ENCODE data around the gene KIF18A. TPM values are rescaled to one million over a fixed set of nuclear protein-coding genes. Genes with fewer than 3 reads are reported as not detected.
"Not testable (repeated sequence)": the region's sequence is repeated elsewhere in the genome, so short reads cannot be mapped to it uniquely, and the experiment has no call there.

The KIF18A gene
- total RNA-seq, 1 donor from 2014 or later = 4.2 TPM

- Mint-ChIP-seq H3K4me3 (ENCODE audit: unreplicated experiment) (no peak overlapping the region), H3K27me3 (ENCODE audit: unreplicated experiment) (no peaks in the 10 kb centered on the region), H3K9me3 (ENCODE audit: unreplicated experiment) (peaks cover 7% of the 10 kb centered on the region), H3K36me3 (ENCODE audit: unreplicated experiment) (peaks cover 22% of the 10 kb centered on the region), H3K27ac (ENCODE audit: unreplicated experiment) (no peak overlapping the region), H3K4me1 (ENCODE audit: unreplicated experiment) (peaks cover 9% of the 10 kb centered on the region)
- DNase-seq (ENCODE audit: extremely low spot score, unreplicated experiment) = no peak
- no peak for TF ChIP-seq CTCF (IDR thresholded peaks at IDR 0.05)
Observed at GRCh38 chr11:28142724-28143123, 34.8 kb upstream of the KIF18A start.

GRCh38 chr11:28140689-28141455 lies 32.9 kb upstream of the KIF18A start:
- peaks cover 23% of the 10 kb centered on the region for H3K9me3 Mint-ChIP-seq (ENCODE audit: unreplicated experiment)
- no peaks in the 10 kb centered on the region for H3K27me3 Mint-ChIP-seq (ENCODE audit: unreplicated experiment)
- peaks cover 3% of the 10 kb centered on the region for H3K4me1 Mint-ChIP-seq (ENCODE audit: unreplicated experiment)
- DNase-seq (ENCODE audit: extremely low spot score, unreplicated experiment) = no peak
- TF ChIP-seq CTCF (IDR thresholded peaks at IDR 0.05) = no peak
- no peak overlapping the region for H3K27ac Mint-ChIP-seq (ENCODE audit: unreplicated experiment)
- no peak overlapping the region for H3K4me3 Mint-ChIP-seq (ENCODE audit: unreplicated experiment)
- H3K36me3 Mint-ChIP-seq (ENCODE audit: unreplicated experiment) = peaks cover 38% of the 10 kb centered on the region

- DNase-seq (ENCODE audit: extremely low spot score, unreplicated experiment) = no peak
- Mint-ChIP-seq H3K9me3 (ENCODE audit: unreplicated experiment) (peaks cover 25% of the 10 kb centered on the region), H3K4me3 (ENCODE audit: unreplicated experiment) (no peak overlapping the region), H3K4me1 (ENCODE audit: unreplicated experiment) (no peaks in the 10 kb centered on the region), H3K27me3 (ENCODE audit: unreplicated experiment) (no peaks in the 10 kb centered on the region), H3K27ac (ENCODE audit: unreplicated experiment) (no peak overlapping the region), H3K36me3 (ENCODE audit: unreplicated experiment) (peaks cover 44% of the 10 kb centered on the region)
- TF ChIP-seq CTCF (IDR thresholded peaks at IDR 0.05) = no peak
Observed at GRCh38 chr11:28139841-28140415, 32.0 kb upstream of the KIF18A start.

GRCh38 chr11:28137832-28138231 lies 29.9 kb upstream of the KIF18A start:
- Mint-ChIP-seq H3K36me3 (ENCODE audit: unreplicated experiment) (peaks cover 54% of the 10 kb centered on the region), H3K4me3 (ENCODE audit: unreplicated experiment) (no peak overlapping the region), H3K9me3 (ENCODE audit: unreplicated experiment) (peaks cover 32% of the 10 kb centered on the region), H3K27me3 (ENCODE audit: unreplicated experiment) (no peaks in the 10 kb centered on the region), H3K27ac (ENCODE audit: unreplicated experiment) (no peak overlapping the region), H3K4me1 (ENCODE audit: unreplicated experiment) (peaks cover 4% of the 10 kb centered on the region)
- DNase-seq (ENCODE audit: extremely low spot score, unreplicated experiment) = no peak
- TF ChIP-seq CTCF (IDR thresholded peaks at IDR 0.05) = no peak

GRCh38 chr11:28137366-28137765 lies 29.4 kb upstream of the KIF18A start:
- Mint-ChIP-seq H3K9me3 (ENCODE audit: unreplicated experiment) (peaks cover 33% of the 10 kb centered on the region), H3K4me1 (ENCODE audit: unreplicated experiment) (peaks cover 8% of the 10 kb centered on the region), H3K36me3 (ENCODE audit: unreplicated experiment) (peaks cover 54% of the 10 kb centered on the region), H3K4me3 (ENCODE audit: unreplicated experiment) (no peak overlapping the region), H3K27me3 (ENCODE audit: unreplicated experiment) (no peaks in the 10 kb centered on the region), H3K27ac (ENCODE audit: unreplicated experiment) (no peak overlapping the region)
- no peak for TF ChIP-seq CTCF (IDR thresholded peaks at IDR 0.05)
- no peak for DNase-seq (ENCODE audit: extremely low spot score, unreplicated experiment)

GRCh38 chr11:28136157-28136556 lies 28.2 kb upstream of the KIF18A start:
- H3K9me3 Mint-ChIP-seq (ENCODE audit: unreplicated experiment) = peaks cover 33% of the 10 kb centered on the region
- not testable (repeated sequence) for H3K4me3 Mint-ChIP-seq (ENCODE audit: unreplicated experiment); DNase-seq (ENCODE audit: extremely low spot score, unreplicated experiment); H3K27ac Mint-ChIP-seq (ENCODE audit: unreplicated experiment); H3K4me1 Mint-ChIP-seq (ENCODE audit: unreplicated experiment); H3K27me3 Mint-ChIP-seq (ENCODE audit: unreplicated experiment)
- peaks cover 52% of the 10 kb centered on the region for H3K36me3 Mint-ChIP-seq (ENCODE audit: unreplicated experiment)
